HepG2 (cell line): ENCODE data around the gene IFRD1. TPM values are rescaled to one million over a fixed set of nuclear protein-coding genes. Genes with fewer than 3 reads are reported as not detected.
A peak's percentile ranks its signal among the peaks of the same experiment; 100 is the strongest.

ENCODE experiments used
- ARID2 ChIP-seq: sonication (generic); formaldehyde crosslinking; IDR thresholded peaks from 2 replicates; pipeline ENCODE4 v1.8.1; 2022; ENCODE audit warnings: mild to moderate bottlenecking, missing genetic modification reagents, borderline replicate concordance
- ASH2L ChIP-seq: fragments of 300-600, 200-600 bp; sonication (generic); IDR thresholded peaks from 2 replicates; pipeline ENCODE4 v1.7.0; 2017; ENCODE audit warnings: low read depth, mild to moderate bottlenecking, moderate library complexity, mixed read lengths, low read length; ENCODE audit not compliant: insufficient read length
- CENPX ChIP-seq: sonication (generic); formaldehyde crosslinking; IDR thresholded peaks from 2 replicates; pipeline ENCODE4 v1.9.0; 2021; ENCODE audit warnings: mild to moderate bottlenecking, missing genetic modification reagents, moderate library complexity
- GABPB1 ChIP-seq: IDR thresholded peaks from 2 replicates; pipeline ENCODE4 v1.6.1; 2016; ENCODE audit warnings: mild to moderate bottlenecking, missing genetic modification reagents, moderate library complexity, missing compliant biosample characterization
- NCOR1 ChIP-seq: fragments of 200-600 bp; sonication (generic); IDR thresholded peaks from 2 replicates; pipeline ENCODE4 v1.7.0; 2017; ENCODE audit warnings: antibody characterized with exemption, low read length, borderline replicate concordance
- PHF21A ChIP-seq: sonication (generic); formaldehyde crosslinking; IDR thresholded peaks from 2 replicates; pipeline ENCODE4 v1.5.0; 2020; ENCODE audit warnings: mild to moderate bottlenecking, missing genetic modification reagents
- REXO4 ChIP-seq: sonication (generic); formaldehyde crosslinking; IDR thresholded peaks from 2 replicates; pipeline ENCODE4 v1.8.0; 2022; ENCODE audit warnings: missing genetic modification reagents, mild to moderate bottlenecking, borderline replicate concordance
- SOX5 ChIP-seq: IDR thresholded peaks from 2 replicates; pipeline ENCODE4 v1.6.1; 2016; ENCODE audit warnings: borderline replicate concordance
- TGIF2 ChIP-seq: IDR thresholded peaks from 2 replicates; pipeline ENCODE4 v1.6.1; 2016; ENCODE audit warnings: control low read depth, missing compliant biosample characterization
- TSC22D2 ChIP-seq: sonication (generic); formaldehyde crosslinking; IDR thresholded peaks from 2 replicates; pipeline ENCODE4 v1.5.1; 2020; ENCODE audit warnings: missing genetic modification reagents, mild to moderate bottlenecking, borderline replicate concordance
- ZFAT ChIP-seq: sonication (generic); formaldehyde crosslinking; conservative IDR thresholded peaks from 2 replicates; pipeline ENCODE4 v1.8.1; 2023; ENCODE audit warnings: missing genetic modification reagents, inconsistent platforms
- ZNF180 ChIP-seq: sonication (generic); formaldehyde crosslinking; IDR thresholded peaks from 2 replicates; pipeline ENCODE4 v1.4.0; 2020; ENCODE audit warnings: low read depth, missing genetic modification reagents, borderline replicate concordance
- ZNF24 ChIP-seq: fragments of 450-650 bp; IDR thresholded peaks from 2 replicates; pipeline ENCODE4 v1.6.1; 2017; ENCODE audit warnings: antibody characterized with exemption, mild to moderate bottlenecking
- polyA plus RNA-seq, 8 experiments: library from polyadenylated mRNA; depleted of rRNA in 3 of 8; stranded (reverse) in 7 of 8; unstranded in 1 of 8; fragments of >200 nt; fragmentation: Illumina TruSeq in 4 of 8; extraction: Trizol in 4 of 8; gene quantifications; 2 replicates each; pipeline versions ENCODE4 v1.2.1 to v1.2.3, GENCODE V29; 2011 to 2016; ENCODE audit warnings: low read depth in 4 of 8, missing spikeins in 1 of 8, mixed read lengths in 1 of 8; ENCODE audit not compliant: insufficient read depth in 1 of 8
- total RNA-seq, 5 experiments: library from RNA; depleted of rRNA; stranded (reverse); fragments of >200 nt; fragmentation: Illumina TruSeq; extraction: Trizol; gene quantifications; 2 replicates each; pipeline ENCODE4 v1.2.3, GENCODE V29; 2016; ENCODE audit warnings: low read depth in 1 of 5
- TF ChIP-seq, protein P1 (sequence below), 2 experiments: fragments of 450-650 bp in 1 of 2; sonication (generic) in 1 of 2; formaldehyde crosslinking in 1 of 2; IDR thresholded peaks; 2 replicates each; pipeline versions ENCODE4 v1.6.1 to v1.8.0; 2016 to 2022; ENCODE audit warnings: antibody characterized with exemption in 1 of 2, mild to moderate bottlenecking in 1 of 2, missing genetic modification reagents in 1 of 2
- TF ChIP-seq, protein P2 (sequence below): sonication (generic); formaldehyde crosslinking; IDR thresholded peaks from 2 replicates; pipeline ENCODE4 v1.4.0; 2020; ENCODE audit warnings: missing genetic modification reagents
- TF ChIP-seq, protein P3 (sequence below): IDR thresholded peaks from 2 replicates; pipeline ENCODE4 v1.4.0; 2020; ENCODE audit warnings: mild to moderate bottlenecking, missing genetic modification reagents

Gene IFRD1
- total and polyA plus RNA-seq, 2 of the 13 experiments (the other 11 are each of a cell fraction or from before 2014, with no cell fraction given): 50.9 to 55.5 TPM

DNA sequence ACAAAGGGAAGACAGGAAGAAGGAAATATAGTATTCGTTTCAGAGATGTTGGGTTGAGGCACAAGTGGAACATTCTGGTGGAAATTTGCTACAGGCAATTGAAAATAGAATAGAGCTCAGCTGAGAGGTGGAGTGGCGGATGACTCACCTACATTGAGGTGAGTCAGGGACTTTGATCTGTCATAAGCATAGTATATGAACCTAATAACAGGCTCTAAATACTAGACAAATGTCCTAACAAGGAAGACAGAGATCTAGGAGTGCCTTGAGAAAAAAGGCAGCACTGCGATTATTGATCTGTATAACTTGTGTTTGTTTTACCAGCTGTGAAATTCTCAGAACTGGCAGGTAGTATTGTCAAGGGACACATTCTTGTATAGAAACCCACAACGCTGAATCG lies 907 bp upstream of the IFRD1 start (continued):
- TF ChIP-seq TGIF2 (CRISPR knock-in tag): 0 out of 2 replicates have a peak, but pooled peaks have one; percentile 9
- TF ChIP-seq, protein P1, sequence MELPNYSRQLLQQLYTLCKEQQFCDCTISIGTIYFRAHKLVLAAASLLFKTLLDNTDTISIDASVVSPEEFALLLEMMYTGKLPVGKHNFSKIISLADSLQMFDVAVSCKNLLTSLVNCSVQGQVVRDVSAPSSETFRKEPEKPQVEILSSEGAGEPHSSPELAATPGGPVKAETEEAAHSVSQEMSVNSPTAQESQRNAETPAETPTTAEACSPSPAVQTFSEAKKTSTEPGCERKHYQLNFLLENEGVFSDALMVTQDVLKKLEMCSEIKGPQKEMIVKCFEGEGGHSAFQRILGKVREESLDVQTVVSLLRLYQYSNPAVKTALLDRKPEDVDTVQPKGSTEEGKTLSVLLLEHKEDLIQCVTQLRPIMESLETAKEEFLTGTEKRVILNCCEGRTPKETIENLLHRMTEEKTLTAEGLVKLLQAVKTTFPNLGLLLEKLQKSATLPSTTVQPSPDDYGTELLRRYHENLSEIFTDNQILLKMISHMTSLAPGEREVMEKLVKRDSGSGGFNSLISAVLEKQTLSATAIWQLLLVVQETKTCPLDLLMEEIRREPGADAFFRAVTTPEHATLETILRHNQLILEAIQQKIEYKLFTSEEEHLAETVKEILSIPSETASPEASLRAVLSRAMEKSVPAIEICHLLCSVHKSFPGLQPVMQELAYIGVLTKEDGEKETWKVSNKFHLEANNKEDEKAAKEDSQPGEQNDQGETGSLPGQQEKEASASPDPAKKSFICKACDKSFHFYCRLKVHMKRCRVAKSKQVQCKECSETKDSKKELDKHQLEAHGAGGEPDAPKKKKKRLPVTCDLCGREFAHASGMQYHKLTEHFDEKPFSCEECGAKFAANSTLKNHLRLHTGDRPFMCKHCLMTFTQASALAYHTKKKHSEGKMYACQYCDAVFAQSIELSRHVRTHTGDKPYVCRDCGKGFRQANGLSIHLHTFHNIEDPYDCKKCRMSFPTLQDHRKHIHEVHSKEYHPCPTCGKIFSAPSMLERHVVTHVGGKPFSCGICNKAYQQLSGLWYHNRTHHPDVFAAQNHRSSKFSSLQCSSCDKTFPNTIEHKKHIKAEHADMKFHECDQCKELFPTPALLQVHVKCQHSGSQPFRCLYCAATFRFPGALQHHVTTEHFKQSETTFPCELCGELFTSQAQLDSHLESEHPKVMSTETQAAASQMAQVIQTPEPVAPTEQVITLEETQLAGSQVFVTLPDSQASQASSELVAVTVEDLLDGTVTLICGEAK (IDR thresholded peaks at IDR 0.05): no peak
- TF ChIP-seq, protein P1 (CRISPR knock-in tag; IDR thresholded peaks at IDR 0.05): no peak
- TF ChIP-seq, protein P2, sequence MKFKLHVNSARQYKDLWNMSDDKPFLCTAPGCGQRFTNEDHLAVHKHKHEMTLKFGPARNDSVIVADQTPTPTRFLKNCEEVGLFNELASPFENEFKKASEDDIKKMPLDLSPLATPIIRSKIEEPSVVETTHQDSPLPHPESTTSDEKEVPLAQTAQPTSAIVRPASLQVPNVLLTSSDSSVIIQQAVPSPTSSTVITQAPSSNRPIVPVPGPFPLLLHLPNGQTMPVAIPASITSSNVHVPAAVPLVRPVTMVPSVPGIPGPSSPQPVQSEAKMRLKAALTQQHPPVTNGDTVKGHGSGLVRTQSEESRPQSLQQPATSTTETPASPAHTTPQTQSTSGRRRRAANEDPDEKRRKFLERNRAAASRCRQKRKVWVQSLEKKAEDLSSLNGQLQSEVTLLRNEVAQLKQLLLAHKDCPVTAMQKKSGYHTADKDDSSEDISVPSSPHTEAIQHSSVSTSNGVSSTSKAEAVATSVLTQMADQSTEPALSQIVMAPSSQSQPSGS (CRISPR knock-in tag): no peak
- TF ChIP-seq PHF21A (CRISPR knock-in tag): no peak
- TF ChIP-seq REXO4 (CRISPR knock-in tag): no peak
- TF ChIP-seq ZNF24: no peak
- no peak for TF ChIP-seq TSC22D2 (CRISPR knock-in tag)
- no peak for TF ChIP-seq ARID2 (CRISPR knock-in tag)
- peak; percentile 67 for TF ChIP-seq ASH2L
- peak; percentile 3; the same call in 1 of the 2 replicates for TF ChIP-seq NCOR1
- TF ChIP-seq SOX5: no peak
- no peak for TF ChIP-seq GABPB1 (CRISPR knock-in tag)
- TF ChIP-seq ZNF180 (CRISPR knock-in tag): no peak
- no peak for TF ChIP-seq CENPX (CRISPR knock-in tag)
- TF ChIP-seq ZFAT (CRISPR knock-in tag): no peak
- TF ChIP-seq, protein P3, sequence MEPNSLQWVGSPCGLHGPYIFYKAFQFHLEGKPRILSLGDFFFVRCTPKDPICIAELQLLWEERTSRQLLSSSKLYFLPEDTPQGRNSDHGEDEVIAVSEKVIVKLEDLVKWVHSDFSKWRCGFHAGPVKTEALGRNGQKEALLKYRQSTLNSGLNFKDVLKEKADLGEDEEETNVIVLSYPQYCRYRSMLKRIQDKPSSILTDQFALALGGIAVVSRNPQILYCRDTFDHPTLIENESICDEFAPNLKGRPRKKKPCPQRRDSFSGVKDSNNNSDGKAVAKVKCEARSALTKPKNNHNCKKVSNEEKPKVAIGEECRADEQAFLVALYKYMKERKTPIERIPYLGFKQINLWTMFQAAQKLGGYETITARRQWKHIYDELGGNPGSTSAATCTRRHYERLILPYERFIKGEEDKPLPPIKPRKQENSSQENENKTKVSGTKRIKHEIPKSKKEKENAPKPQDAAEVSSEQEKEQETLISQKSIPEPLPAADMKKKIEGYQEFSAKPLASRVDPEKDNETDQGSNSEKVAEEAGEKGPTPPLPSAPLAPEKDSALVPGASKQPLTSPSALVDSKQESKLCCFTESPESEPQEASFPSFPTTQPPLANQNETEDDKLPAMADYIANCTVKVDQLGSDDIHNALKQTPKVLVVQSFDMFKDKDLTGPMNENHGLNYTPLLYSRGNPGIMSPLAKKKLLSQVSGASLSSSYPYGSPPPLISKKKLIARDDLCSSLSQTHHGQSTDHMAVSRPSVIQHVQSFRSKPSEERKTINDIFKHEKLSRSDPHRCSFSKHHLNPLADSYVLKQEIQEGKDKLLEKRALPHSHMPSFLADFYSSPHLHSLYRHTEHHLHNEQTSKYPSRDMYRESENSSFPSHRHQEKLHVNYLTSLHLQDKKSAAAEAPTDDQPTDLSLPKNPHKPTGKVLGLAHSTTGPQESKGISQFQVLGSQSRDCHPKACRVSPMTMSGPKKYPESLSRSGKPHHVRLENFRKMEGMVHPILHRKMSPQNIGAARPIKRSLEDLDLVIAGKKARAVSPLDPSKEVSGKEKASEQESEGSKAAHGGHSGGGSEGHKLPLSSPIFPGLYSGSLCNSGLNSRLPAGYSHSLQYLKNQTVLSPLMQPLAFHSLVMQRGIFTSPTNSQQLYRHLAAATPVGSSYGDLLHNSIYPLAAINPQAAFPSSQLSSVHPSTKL (CRISPR knock-in tag): no peak
